ENCODE results near the gene VRK3.

The VRK3 gene

DNA sequence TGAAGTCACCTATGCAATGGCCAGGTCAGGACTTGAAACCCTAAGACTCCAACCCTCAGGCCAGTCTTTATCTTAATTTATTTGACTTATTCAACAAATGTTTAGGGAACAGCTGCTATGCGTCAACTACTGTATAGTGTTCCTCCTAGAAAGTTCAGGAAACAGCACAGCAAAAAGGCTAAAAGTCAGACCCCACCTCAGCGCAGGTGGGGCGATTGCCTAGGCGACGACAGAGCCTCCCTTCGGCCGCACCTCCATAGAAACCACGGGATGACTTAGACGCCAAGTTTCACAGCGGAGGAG, 502 bp downstream of the VRK3 start:
- TF ChIP-seq POLR2AphosphoS5 (IDR thresholded peaks at IDR 0.05; ENCODE audit: borderline replicate concordance, low read depth, low read length): no peak
- no peak for TF ChIP-seq FOXP2 (optimal IDR thresholded peaks at IDR 0.05; ENCODE audit: control extremely low read depth, extremely low read length, insufficient read depth)
- TF ChIP-seq EZH2 (IDR thresholded peaks at IDR 0.05): no peak
- peak overlapping the region; percentile 91 for H3K9ac ChIP-seq (ENCODE audit: insufficient read length)
- no peaks in the 10 kb centered on the region for H3K9me3 ChIP-seq (ENCODE audit: low read depth, low read length)
- peak overlapping the region; percentile 99 for H3K4me3 ChIP-seq
- DNase-seq (ENCODE audit: low read depth, low spot score): no peak
- peak overlapping the region; percentile 58; the same call in 1 of the 2 replicates for H3K27ac ChIP-seq
- peaks cover 30% of the 10 kb centered on the region for H3K36me3 ChIP-seq (ENCODE audit: insufficient read depth, low read length)

DNA sequence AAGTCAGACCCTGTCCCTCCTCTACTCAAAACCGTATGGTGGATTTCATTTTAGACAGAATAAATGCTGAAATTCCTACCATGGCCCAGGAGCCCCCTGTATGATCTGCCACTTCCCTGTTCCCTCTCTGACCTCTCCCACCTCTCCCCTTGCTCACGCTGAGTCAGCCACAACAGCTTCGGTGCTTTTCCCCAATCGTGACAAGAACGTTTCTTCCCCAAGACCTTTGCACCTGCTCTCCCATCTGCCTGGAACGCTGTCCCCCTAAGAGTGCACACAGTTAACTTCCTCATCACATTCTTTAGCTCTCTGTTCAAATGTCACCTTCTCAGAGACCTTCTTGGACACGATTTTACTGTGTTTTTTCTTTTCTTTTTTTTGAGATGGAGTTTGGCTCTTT, 2.3 kb downstream of the VRK3 start:
- no peak for DNase-seq (ENCODE audit: low read depth, low spot score)
- Histone ChIP-seq H3K9me3 (ENCODE audit: low read depth, low read length) (no peaks in the 10 kb centered on the region), H3K4me3 (no peak overlapping the region), H3K27ac (no peak overlapping the region), H3K9ac (ENCODE audit: insufficient read length) (no peak overlapping the region), H3K36me3 (ENCODE audit: insufficient read depth, low read length) (peaks cover 25% of the 10 kb centered on the region; the same call in 1 of the 2 replicates)
- TF ChIP-seq FOXP2 (optimal IDR thresholded peaks at IDR 0.05; ENCODE audit: control extremely low read depth, extremely low read length, insufficient read depth): no peak
- no peak for TF ChIP-seq EZH2 (IDR thresholded peaks at IDR 0.05)
- no peak for TF ChIP-seq POLR2AphosphoS5 (IDR thresholded peaks at IDR 0.05; ENCODE audit: borderline replicate concordance, low read depth, low read length)

- no peaks in the 10 kb centered on the region for H3K9me3 ChIP-seq (ENCODE audit: low read depth, low read length)
- TF ChIP-seq POLR2AphosphoS5 (IDR thresholded peaks at IDR 0.05; ENCODE audit: borderline replicate concordance, low read depth, low read length): no peak
- TF ChIP-seq EZH2 (IDR thresholded peaks at IDR 0.05): no peak
- no peak for TF ChIP-seq FOXP2 (optimal IDR thresholded peaks at IDR 0.05; ENCODE audit: control extremely low read depth, extremely low read length, insufficient read depth)
- no peak overlapping the region for H3K27ac ChIP-seq
- peaks cover 34% of the 10 kb centered on the region for H3K36me3 ChIP-seq (ENCODE audit: insufficient read depth, low read length)
- no peak for DNase-seq (ENCODE audit: low read depth, low spot score)
- H3K9ac ChIP-seq (ENCODE audit: insufficient read length): no peak overlapping the region
- no peak overlapping the region for H3K4me3 ChIP-seq
Observed at GRCh38 chr19:50020481-50020880, 4.7 kb downstream of the VRK3 start.

DNA sequence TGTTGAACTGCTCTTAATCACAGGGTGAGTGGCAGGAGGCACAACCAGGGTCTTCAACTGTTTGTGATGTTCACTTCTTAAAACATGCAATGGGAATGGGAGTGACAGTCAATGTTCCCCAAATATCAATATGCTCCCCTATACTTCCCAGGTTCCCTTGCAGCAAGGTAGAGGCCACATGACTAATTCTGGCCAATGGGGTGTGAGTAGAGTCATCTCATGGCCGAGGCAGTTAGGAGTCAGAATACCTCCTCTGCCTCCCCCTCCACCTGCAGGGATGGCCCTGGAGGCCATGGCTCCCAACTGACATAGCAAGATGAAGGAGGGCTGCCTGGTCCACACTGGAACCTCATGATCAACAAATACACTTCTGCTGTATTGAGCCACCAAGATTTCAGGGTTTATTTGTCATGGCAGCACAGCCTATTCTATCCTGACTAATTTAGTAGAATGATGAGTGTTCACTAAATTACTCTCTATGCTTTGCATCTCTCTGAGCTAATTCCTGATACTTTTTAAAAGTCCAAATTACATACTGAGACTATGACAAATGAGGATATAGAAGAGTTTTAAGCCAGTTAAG, 8.9 kb downstream of the VRK3 start:
- Histone ChIP-seq H3K27ac (no peak overlapping the region), H3K9me3 (ENCODE audit: low read depth, low read length) (no peaks in the 10 kb centered on the region), H3K36me3 (ENCODE audit: insufficient read depth, low read length) (peaks cover 51% of the 10 kb centered on the region), H3K9ac (ENCODE audit: insufficient read length) (no peak overlapping the region), H3K4me3 (no peak overlapping the region)
- no peak for TF ChIP-seq FOXP2 (optimal IDR thresholded peaks at IDR 0.05; ENCODE audit: control extremely low read depth, extremely low read length, insufficient read depth)
- TF ChIP-seq EZH2 (IDR thresholded peaks at IDR 0.05): no peak
- no peak for TF ChIP-seq POLR2AphosphoS5 (IDR thresholded peaks at IDR 0.05; ENCODE audit: borderline replicate concordance, low read depth, low read length)
- DNase-seq (ENCODE audit: low read depth, low spot score): no peak

DNA sequence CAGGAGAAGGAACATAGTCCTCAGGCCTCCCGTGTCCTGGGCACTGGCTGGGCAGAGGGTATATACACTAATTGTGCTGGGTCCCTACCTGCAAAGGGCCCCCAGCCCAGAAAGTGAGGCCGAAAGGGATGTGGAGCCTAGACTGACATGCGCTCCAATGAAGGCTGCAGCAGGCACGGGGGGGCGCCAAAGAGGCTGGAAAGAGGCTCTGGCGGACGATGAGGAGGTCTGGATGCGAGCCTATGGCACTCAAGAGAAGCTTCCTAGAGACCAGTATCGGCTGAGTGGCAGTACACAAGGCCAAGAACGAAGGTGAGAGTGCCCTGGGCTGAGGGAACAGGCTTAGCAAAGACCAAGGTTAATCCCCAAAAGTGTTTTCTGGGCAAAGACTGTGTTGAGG, 16.6 kb downstream of the VRK3 start:
- no peak for DNase-seq (ENCODE audit: low read depth, low spot score)
- Histone ChIP-seq H3K4me3 (no peak overlapping the region), H3K9ac (ENCODE audit: insufficient read length) (no peak overlapping the region), H3K27ac (no peak overlapping the region), H3K36me3 (ENCODE audit: insufficient read depth, low read length) (peaks cover 12% of the 10 kb centered on the region), H3K9me3 (ENCODE audit: low read depth, low read length) (no peaks in the 10 kb centered on the region)
- no peak for TF ChIP-seq POLR2AphosphoS5 (IDR thresholded peaks at IDR 0.05; ENCODE audit: borderline replicate concordance, low read depth, low read length)
- TF ChIP-seq EZH2 (IDR thresholded peaks at IDR 0.05): no peak
- no peak for TF ChIP-seq FOXP2 (optimal IDR thresholded peaks at IDR 0.05; ENCODE audit: control extremely low read depth, extremely low read length, insufficient read depth)

DNA sequence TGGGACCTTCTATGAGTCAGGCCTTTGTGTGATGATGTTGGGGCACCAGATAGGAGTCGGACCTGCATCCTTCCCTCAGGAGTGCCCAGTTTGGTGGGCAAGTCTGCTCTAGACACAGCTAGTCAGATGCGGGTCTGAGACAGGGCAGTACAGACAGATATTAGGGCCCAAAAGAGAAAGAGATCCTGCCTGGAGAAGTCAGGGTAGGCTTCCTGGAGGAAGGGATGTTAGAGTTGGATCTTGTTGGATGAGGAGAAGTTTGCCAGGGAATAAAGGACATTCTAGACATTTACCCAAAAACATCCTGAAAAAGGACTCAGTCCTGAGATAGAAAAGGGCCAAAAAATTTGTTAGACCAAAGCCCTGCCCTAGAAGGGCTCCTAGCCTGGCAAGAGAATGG, 17.2 kb downstream of the VRK3 start:
- TF ChIP-seq FOXP2 (optimal IDR thresholded peaks at IDR 0.05; ENCODE audit: control extremely low read depth, extremely low read length, insufficient read depth) (no peak), EZH2 (IDR thresholded peaks at IDR 0.05) (no peak), POLR2AphosphoS5 (IDR thresholded peaks at IDR 0.05; ENCODE audit: borderline replicate concordance, low read depth, low read length) (no peak)

GRCh38 chr19:50007170-50007569, 18.0 kb downstream of the VRK3 start:
- H3K36me3 ChIP-seq (ENCODE audit: insufficient read depth, low read length): peaks cover 7% of the 10 kb centered on the region
- no peak for DNase-seq (ENCODE audit: low read depth, low spot score)
- H3K9ac ChIP-seq (ENCODE audit: insufficient read length): no peak overlapping the region
- no peaks in the 10 kb centered on the region for H3K9me3 ChIP-seq (ENCODE audit: low read depth, low read length)
- no peak overlapping the region for H3K27ac ChIP-seq
- H3K4me3 ChIP-seq: no peak overlapping the region
- TF ChIP-seq FOXP2 (optimal IDR thresholded peaks at IDR 0.05; ENCODE audit: control extremely low read depth, extremely low read length, insufficient read depth): no peak
- no peak for TF ChIP-seq POLR2AphosphoS5 (IDR thresholded peaks at IDR 0.05; ENCODE audit: borderline replicate concordance, low read depth, low read length)
- TF ChIP-seq EZH2 (IDR thresholded peaks at IDR 0.05): no peak

More for the DNA sequence above, 17.2 kb downstream of the VRK3 start:
- no peak for DNase-seq (ENCODE audit: low read depth, low spot score)
- H3K27ac ChIP-seq: no peak overlapping the region
- no peaks in the 10 kb centered on the region for H3K9me3 ChIP-seq (ENCODE audit: low read depth, low read length)
- no peak overlapping the region for H3K4me3 ChIP-seq
- no peak overlapping the region for H3K9ac ChIP-seq (ENCODE audit: insufficient read length)
- peaks cover 7% of the 10 kb centered on the region for H3K36me3 ChIP-seq (ENCODE audit: insufficient read depth, low read length)

GRCh38 chr19:50005428-50005827, 19.7 kb downstream of the VRK3 start:
- no peak for DNase-seq (ENCODE audit: low read depth, low spot score)
- Histone ChIP-seq H3K9ac (ENCODE audit: insufficient read length) (no peak overlapping the region), H3K36me3 (ENCODE audit: insufficient read depth, low read length) (peaks cover 10% of the 10 kb centered on the region), H3K9me3 (ENCODE audit: low read depth, low read length) (no peaks in the 10 kb centered on the region), H3K27ac (no peak overlapping the region), H3K4me3 (no peak overlapping the region)
- TF ChIP-seq FOXP2 (optimal IDR thresholded peaks at IDR 0.05; ENCODE audit: control extremely low read depth, extremely low read length, insufficient read depth) (no peak), EZH2 (IDR thresholded peaks at IDR 0.05) (no peak), POLR2AphosphoS5 (IDR thresholded peaks at IDR 0.05; ENCODE audit: borderline replicate concordance, low read depth, low read length) (no peak)

- H3K36me3 ChIP-seq (ENCODE audit: insufficient read depth, low read length): peaks cover 12% of the 10 kb centered on the region
- no peak overlapping the region for H3K4me3 ChIP-seq
- H3K9me3 ChIP-seq (ENCODE audit: low read depth, low read length): no peaks in the 10 kb centered on the region
- TF ChIP-seq POLR2AphosphoS5 (IDR thresholded peaks at IDR 0.05; ENCODE audit: borderline replicate concordance, low read depth, low read length) (no peak), FOXP2 (optimal IDR thresholded peaks at IDR 0.05; ENCODE audit: control extremely low read depth, extremely low read length, insufficient read depth) (no peak), EZH2 (IDR thresholded peaks at IDR 0.05) (no peak)
- H3K27ac ChIP-seq: no peak overlapping the region
- DNase-seq (ENCODE audit: low read depth, low spot score): no peak
- H3K9ac ChIP-seq (ENCODE audit: insufficient read length): no peak overlapping the region
Observed at GRCh38 chr19:50003810-50004419, 21.3 kb downstream of the VRK3 start.
